KMS-11 (cell line): ENCODE data around the gene LETM1.

Experiments
- H2AFZ ChIP-seq: fragments of 200-600 bp; sonication (generic); 2 replicates; pipeline ENCODE4 v1.6.1; 2016; ENCODE audit warnings: antibody characterized with exemption, mixed run types, low read depth
- H3K27ac ChIP-seq: fragments of 200-600 bp; sonication (generic); 2 replicates; pipeline ENCODE4 v1.6.1; 2016; ENCODE audit warnings: mild to moderate bottlenecking, mixed run types
- H3K27me3 ChIP-seq: fragments of 200-600 bp; sonication (generic); 2 replicates; pipeline ENCODE4 v1.6.1; 2017; ENCODE audit warnings: mild to moderate bottlenecking, low read depth, mixed run types, moderate library complexity; ENCODE audit not compliant: insufficient read depth
- H3K36me3 ChIP-seq: fragments of 200-600 bp; sonication (generic); 2 replicates; pipeline ENCODE4 v1.6.1; 2017; ENCODE audit warnings: mild to moderate bottlenecking, mixed run types; ENCODE audit not compliant: insufficient read depth
- H3K4me1 ChIP-seq: fragments of 200-600 bp; sonication (generic); 2 replicates; pipeline ENCODE4 v1.6.1; 2016; ENCODE audit warnings: mild to moderate bottlenecking, low read depth, mixed run types; ENCODE audit not compliant: poor library complexity, severe bottlenecking
- H3K4me2 ChIP-seq: fragments of 200-600 bp; sonication (generic); 2 replicates; pipeline ENCODE4 v1.7.0; 2016; ENCODE audit warnings: mild to moderate bottlenecking, mixed run types
- H3K4me3 ChIP-seq: fragments of 200-600 bp; sonication (generic); IDR thresholded peaks from 2 replicates; pipeline ENCODE4 v1.6.1; 2017; ENCODE audit warnings: low read depth, low read length, mixed read lengths; ENCODE audit not compliant: insufficient read depth
- H3K79me2 ChIP-seq: fragments of 200-600 bp; sonication (generic); 2 replicates; pipeline ENCODE4 v1.6.1; 2016; ENCODE audit warnings: low read depth, mixed run types; ENCODE audit not compliant: insufficient read depth
- H3K9ac ChIP-seq: fragments of 200-600 bp; sonication (generic); 2 replicates; pipeline ENCODE4 v1.6.1; 2016; ENCODE audit warnings: mild to moderate bottlenecking, mixed run types
- H4K20me1 ChIP-seq: fragments of 200-600 bp; sonication (generic); 2 replicates; pipeline ENCODE4 v1.6.1; 2016; ENCODE audit warnings: mild to moderate bottlenecking, mixed run types; ENCODE audit not compliant: insufficient read depth
- CTCF ChIP-seq: fragments of 200-600 bp; sonication (generic); conservative IDR thresholded peaks from 2 replicates; pipeline ENCODE4 v1.6.1; 2017; ENCODE audit warnings: low read depth, mild to moderate bottlenecking, antibody characterized with exemption, low read length, moderate library complexity, mixed read lengths

Gene LETM1

GRCh38 chr4:1856071-1856942, at the start of gene LETM1:
LETM1 (minus strand) TSS chr4:1856156; CDS start chr4:1855950, 206 bp downstream.
- H4K20me1 ChIP-seq = no peaks in the 10 kb centered on the region
- no peaks in the 10 kb centered on the region for H3K36me3 ChIP-seq
- peak within 1 kb of the TSS; percentile 66 for H3K4me3 ChIP-seq
- no peak for TF ChIP-seq CTCF
- peak within 1 kb of the TSS; percentile 14; the same call in 1 of the 2 replicates for H2AFZ ChIP-seq
- H3K79me2 ChIP-seq = peaks cover 60% of the 10 kb centered on the region
- H3K9ac ChIP-seq = peak within 1 kb of the TSS; percentile 93
- no peaks in the 10 kb centered on the region for H3K27me3 ChIP-seq
- peak within 1 kb of the TSS; percentile 94 for H3K27ac ChIP-seq
- H3K4me2 ChIP-seq = peak within 1 kb of the TSS; percentile 66
- peaks cover 16% of the 10 kb centered on the region for H3K4me1 ChIP-seq

DNA sequence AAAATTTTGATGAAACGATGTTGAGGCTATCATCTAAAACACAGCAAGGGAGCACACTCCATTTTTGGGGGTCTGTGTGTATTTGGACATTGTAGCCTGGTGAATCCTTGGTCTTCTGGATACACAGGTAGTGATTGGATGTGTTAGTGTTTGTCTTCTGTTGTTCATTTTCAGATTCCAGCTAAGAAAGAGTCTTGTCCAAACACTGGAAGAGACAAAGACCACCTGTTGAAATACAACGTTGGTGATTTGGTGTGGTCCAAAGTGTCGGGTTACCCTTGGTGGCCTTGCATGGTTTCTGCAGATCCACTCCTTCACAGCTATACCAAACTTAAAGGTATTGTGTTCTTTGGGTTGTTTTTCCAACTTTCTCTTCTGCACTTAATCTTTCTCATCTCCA, 48.1 kb upstream of the LETM1 start:
- H2AFZ ChIP-seq = no peak overlapping the region
- H3K4me3 ChIP-seq = no peak overlapping the region
- H3K4me1 ChIP-seq = peaks cover 86% of the 10 kb centered on the region
- H3K4me2 ChIP-seq = no peak overlapping the region
- H3K9ac ChIP-seq = no peak overlapping the region
- no peak overlapping the region for H3K27ac ChIP-seq
- no peaks in the 10 kb centered on the region for H3K27me3 ChIP-seq
- peaks cover 79% of the 10 kb centered on the region for H4K20me1 ChIP-seq
- H3K79me2 ChIP-seq = peaks cover 100% of the 10 kb centered on the region
- TF ChIP-seq CTCF = no peak
- H3K36me3 ChIP-seq = 0 out of 2 replicates have a peak, but pooled peaks cover 3% of the 10 kb centered on the region

DNA sequence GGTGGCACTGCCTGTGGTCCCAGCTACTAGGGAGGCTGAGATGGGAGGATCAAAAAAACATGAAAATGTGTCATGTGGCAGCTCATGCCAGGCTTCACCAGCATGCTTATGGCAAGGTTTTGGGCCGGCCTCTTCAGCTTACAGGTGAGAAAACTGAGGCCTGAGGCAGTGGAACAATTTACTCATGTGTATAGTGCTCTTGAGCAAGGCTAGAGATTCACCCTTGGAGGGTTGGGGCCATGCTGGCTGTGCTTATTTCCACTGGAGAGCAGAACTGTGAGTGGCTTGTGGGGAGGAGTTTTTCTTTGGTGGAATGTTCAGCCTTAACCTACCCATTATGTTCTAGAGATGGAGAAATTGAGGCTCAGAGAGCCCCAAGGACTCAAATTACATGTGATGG, 47.1 kb upstream of the LETM1 start:
- no peak overlapping the region for H2AFZ ChIP-seq
- H3K4me3 ChIP-seq = no peak overlapping the region
- H3K79me2 ChIP-seq = peaks cover 100% of the 10 kb centered on the region
- H3K4me1 ChIP-seq = peaks cover 85% of the 10 kb centered on the region
- H3K4me2 ChIP-seq = no peak overlapping the region
- no peak overlapping the region for H3K27ac ChIP-seq
- 0 out of 2 replicates have a peak, but pooled peaks cover 3% of the 10 kb centered on the region for H3K36me3 ChIP-seq
- H3K27me3 ChIP-seq = no peaks in the 10 kb centered on the region
- no peak for TF ChIP-seq CTCF
- no peak overlapping the region for H3K9ac ChIP-seq
- peaks cover 76% of the 10 kb centered on the region for H4K20me1 ChIP-seq

DNA sequence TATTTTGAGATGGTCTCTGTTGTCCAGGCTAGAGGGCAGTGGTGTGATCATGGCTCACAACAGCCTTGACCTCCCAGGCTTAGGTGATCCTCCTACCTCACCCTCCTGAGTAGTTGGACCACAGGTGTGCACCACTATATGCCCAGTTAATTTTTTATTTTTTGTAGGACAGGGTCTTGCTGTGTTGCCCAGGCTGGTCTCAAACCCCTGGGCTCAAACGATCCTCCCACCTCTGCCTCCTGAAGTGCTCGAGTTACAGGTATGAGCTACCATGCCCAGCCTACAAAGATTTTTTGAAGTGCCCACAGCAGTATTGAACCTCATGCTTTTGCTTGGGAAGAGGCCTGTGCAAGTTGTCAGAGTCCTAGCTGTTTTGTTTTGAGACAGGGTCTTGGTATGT, 46.3 kb upstream of the LETM1 start:
- TF ChIP-seq CTCF = no peak
- no peak overlapping the region for H3K4me2 ChIP-seq
- H3K4me3 ChIP-seq = no peak overlapping the region
- H3K9ac ChIP-seq = no peak overlapping the region
- no peaks in the 10 kb centered on the region for H3K27me3 ChIP-seq
- H3K36me3 ChIP-seq = 0 out of 2 replicates have a peak, but pooled peaks cover 3% of the 10 kb centered on the region
- no peak overlapping the region for H2AFZ ChIP-seq
- H3K79me2 ChIP-seq = peaks cover 100% of the 10 kb centered on the region
- H3K4me1 ChIP-seq = peaks cover 85% of the 10 kb centered on the region
- peaks cover 73% of the 10 kb centered on the region for H4K20me1 ChIP-seq
- no peak overlapping the region for H3K27ac ChIP-seq
